ENCODE results near the gene TEX11. TPM values are rescaled to one million over a fixed set of nuclear protein-coding genes. Genes with fewer than 3 reads are reported as not detected.

TEX11 gene
- total and polyA plus RNA-seq, 2 experiments from 2014 or later = 0.60 to 1.0 TPM

GRCh38 chrX:70479247-70479921 is 429.1 kb downstream of the TEX11 start:
- Histone ChIP-seq H3K4me3 (peak overlapping the region; percentile 41; the same call in 1 of the 2 replicates), H3F3A (replicated peaks; ENCODE audit: low read depth) (no peaks in the 10 kb centered on the region; the same call in 1 of the 2 replicates), H3K27ac (ENCODE audit: low read depth) (no peak overlapping the region), H3K36me3 (ENCODE audit: insufficient read depth) (0 out of 2 replicates have a peak, but pooled peaks cover 7% of the 10 kb centered on the region), H3K9me2 (ENCODE audit: insufficient read depth) (no peaks in the 10 kb centered on the region), H3K4me2 (peak overlapping the region; percentile 70), H3K27me3 (ENCODE audit: insufficient read depth) (no peaks in the 10 kb centered on the region), H3K4me1 (ENCODE audit: insufficient read depth) (peaks cover 61% of the 10 kb centered on the region), H3K79me2 (replicated peaks; ENCODE audit: insufficient read depth) (peaks cover 69% of the 10 kb centered on the region), H4K20me1 (replicated peaks; ENCODE audit: insufficient read depth) (peaks cover 12% of the 10 kb centered on the region), H2AFZ (no peak overlapping the region)
- peaks cover 32% of the 10 kb centered on the region for H3K36me3 Mint-ChIP-seq (ENCODE audit: low read depth)
- no peaks in the 10 kb centered on the region for H3K9me3 Mint-ChIP-seq
- TF ChIP-seq EZH2 (IDR thresholded peaks at IDR 0.05; ENCODE audit: low read depth, unreplicated experiment) (no peak), JUNB (IDR thresholded peaks at IDR 0.05; ENCODE audit: unreplicated experiment) (no peak), ZNF462 (CRISPR knock-in tag; IDR thresholded peaks at IDR 0.05) (no peak)
- H3K4me3 Mint-ChIP-seq = no peak overlapping the region; the same call in 2 of the 3 replicates
- ATAC-seq (no peak), DNase-seq (ENCODE audit: low spot score) (no peak)
- peaks cover 79% of the 10 kb centered on the region for H3K4me1 Mint-ChIP-seq
- no peak overlapping the region for H3K27ac Mint-ChIP-seq
- H3K27me3 Mint-ChIP-seq (ENCODE audit: insufficient read depth, low read depth, poor library complexity) = peaks cover 11% of the 10 kb centered on the region

Small RNAs within 50 kb of the gene (small RNA-seq; reads per million reads assigned to genes)
- not detected for gene SNORD3E (ENCODE audit: low replicate concordance)

Other genes starting within 250 kb of the TEX11 start
- 301 and 325 TPM in 2 replicates for gene SLC7A3, start 22.4 kb upstream of the TEX11 start, total RNA-seq (2014; rRNA removed; shearing (Covaris generic))
- 153 and 157 TPM in 2 replicates for gene SLC7A3, start 22.4 kb upstream of the TEX11 start, polyA plus RNA-seq (2016; fragmentation: Nextera tagmentation; extraction: Ambion mirVana)
- gene SNX12, start 159.6 kb upstream of the TEX11 start, total RNA-seq (2014; rRNA removed; shearing (Covaris generic)) = 70.8 and 75.3 TPM in 2 replicates
- 27.9 and 28.5 TPM in 2 replicates for gene SNX12, start 159.6 kb upstream of the TEX11 start, polyA plus RNA-seq (2016; fragmentation: Nextera tagmentation; extraction: Ambion mirVana)
- 26.6 and 31.4 TPM in 2 replicates for gene FOXO4, start 187.1 kb upstream of the TEX11 start, total RNA-seq (2014; rRNA removed; shearing (Covaris generic))
- 7.0 and 8.0 TPM in 2 replicates for gene FOXO4, start 187.1 kb upstream of the TEX11 start, polyA plus RNA-seq (2016; fragmentation: Nextera tagmentation; extraction: Ambion mirVana)
- gene CXorf65, start 198.0 kb upstream of the TEX11 start, total RNA-seq (2014; rRNA removed; shearing (Covaris generic)) = not detected in 2 replicates
- 0.79 and 1.1 TPM in 2 replicates for gene CXorf65, start 198.0 kb upstream of the TEX11 start, polyA plus RNA-seq (2016; fragmentation: Nextera tagmentation; extraction: Ambion mirVana)
- gene IL2RG, start 202.9 kb upstream of the TEX11 start, total RNA-seq (2014; rRNA removed; shearing (Covaris generic)) = not detected in 2 replicates
- 0.26 and 0.31 TPM in 2 replicates for gene IL2RG, start 202.9 kb upstream of the TEX11 start, polyA plus RNA-seq (2016; fragmentation: Nextera tagmentation; extraction: Ambion mirVana)
- gene MED12, start 209.9 kb upstream of the TEX11 start, total RNA-seq (2014; rRNA removed; shearing (Covaris generic)) = 35.2 and 40.6 TPM in 2 replicates
- 6.9 and 7.1 TPM in 2 replicates for gene MED12, start 209.9 kb upstream of the TEX11 start, polyA plus RNA-seq (2016; fragmentation: Nextera tagmentation; extraction: Ambion mirVana)
- 15.3 and 17.2 TPM in 2 replicates for gene NLGN3, start 236.1 kb upstream of the TEX11 start, total RNA-seq (2014; rRNA removed; shearing (Covaris generic))
- 4.5 and 5.2 TPM in 2 replicates for gene NLGN3, start 236.1 kb upstream of the TEX11 start, polyA plus RNA-seq (2016; fragmentation: Nextera tagmentation; extraction: Ambion mirVana)